HG02763 (cell line): Measurements from ENCODE around the gene TMPRSS9.
"Not testable (repeated sequence)": the region's sequence is repeated elsewhere in the genome, so short reads cannot be mapped to it uniquely, and the experiment has no call there.

Experiments used
- ATAC-seq: cut with Tn5 transposase; IDR thresholded peaks from one replicate; pipeline ENCODE4 v1.9.1; 2021; ENCODE audit warnings: mild to moderate bottlenecking, moderate library complexity; ENCODE audit not compliant: unreplicated experiment

Gene TMPRSS9

GRCh38 chr19:2455851-2456570 lies 95.9 kb downstream of the TMPRSS9 start:
- peak; percentile 36 for ATAC-seq

GRCh38 chr19:2457394-2458037 lies 97.5 kb downstream of the TMPRSS9 start:
- ATAC-seq = no peak

GRCh38 chr19:2458054-2458453 lies 98.0 kb downstream of the TMPRSS9 start:
- no peak for ATAC-seq

- not testable (repeated sequence) for ATAC-seq
Observed at GRCh38 chr19:2458776-2459175, 98.7 kb downstream of the TMPRSS9 start.

- no peak for ATAC-seq
Observed at GRCh38 chr19:2460245-2460644, 100.2 kb downstream of the TMPRSS9 start.

GRCh38 chr19:2461751-2462634 lies 101.9 kb downstream of the TMPRSS9 start:
- ATAC-seq = no peak

- no peak for ATAC-seq
Observed at GRCh38 chr19:2462635-2463421, 102.8 kb downstream of the TMPRSS9 start.

- not testable (repeated sequence) for ATAC-seq
Observed at GRCh38 chr19:2463694-2464093, 103.6 kb downstream of the TMPRSS9 start.

GRCh38 chr19:2464389-2464788 lies 104.3 kb downstream of the TMPRSS9 start:
- no peak for ATAC-seq

- ATAC-seq = no peak
Observed at GRCh38 chr19:2468596-2468995, 108.5 kb downstream of the TMPRSS9 start.

GRCh38 chr19:2469102-2469914 lies 109.2 kb downstream of the TMPRSS9 start:
- ATAC-seq = no peak

GRCh38 chr19:2469915-2470200 lies 109.8 kb downstream of the TMPRSS9 start:
- ATAC-seq = not testable (repeated sequence)

- ATAC-seq = peak; percentile 30
Observed at GRCh38 chr19:2474232-2475017, 114.4 kb downstream of the TMPRSS9 start.

- peak; percentile 4 for ATAC-seq
Observed at GRCh38 chr19:2475018-2475701, 115.1 kb downstream of the TMPRSS9 start.
